Activated naive CD4-positive, alpha-beta T cell treated with anti-CD3 and anti-CD28 coated beads, Interleukin-2, amount 50 U/mL, for 24 hours (primary cell): Measurements from ENCODE around the gene ACAP1.

Experiments
- H3K27ac Mint-ChIP-seq: one replicate; pipeline ENCODE4 v1.8.0; 2021; ENCODE audit warnings: mild to moderate bottlenecking, mixed read lengths
- H3K27me3 Mint-ChIP-seq: one replicate; pipeline ENCODE4 v1.8.0; 2021; ENCODE audit warnings: mixed read lengths
- H3K36me3 Mint-ChIP-seq: one replicate; pipeline ENCODE4 v1.8.0; 2021; ENCODE audit warnings: mixed read lengths
- H3K4me1 Mint-ChIP-seq: one replicate; pipeline ENCODE4 v1.8.0; 2021; ENCODE audit warnings: mixed read lengths
- H3K4me3 Mint-ChIP-seq: one replicate; pipeline ENCODE4 v1.8.0; 2021; ENCODE audit warnings: mild to moderate bottlenecking, mixed read lengths
- H3K9me3 Mint-ChIP-seq: one replicate; pipeline ENCODE4 v1.8.0; 2021; ENCODE audit warnings: mixed read lengths

The ACAP1 gene

DNA sequence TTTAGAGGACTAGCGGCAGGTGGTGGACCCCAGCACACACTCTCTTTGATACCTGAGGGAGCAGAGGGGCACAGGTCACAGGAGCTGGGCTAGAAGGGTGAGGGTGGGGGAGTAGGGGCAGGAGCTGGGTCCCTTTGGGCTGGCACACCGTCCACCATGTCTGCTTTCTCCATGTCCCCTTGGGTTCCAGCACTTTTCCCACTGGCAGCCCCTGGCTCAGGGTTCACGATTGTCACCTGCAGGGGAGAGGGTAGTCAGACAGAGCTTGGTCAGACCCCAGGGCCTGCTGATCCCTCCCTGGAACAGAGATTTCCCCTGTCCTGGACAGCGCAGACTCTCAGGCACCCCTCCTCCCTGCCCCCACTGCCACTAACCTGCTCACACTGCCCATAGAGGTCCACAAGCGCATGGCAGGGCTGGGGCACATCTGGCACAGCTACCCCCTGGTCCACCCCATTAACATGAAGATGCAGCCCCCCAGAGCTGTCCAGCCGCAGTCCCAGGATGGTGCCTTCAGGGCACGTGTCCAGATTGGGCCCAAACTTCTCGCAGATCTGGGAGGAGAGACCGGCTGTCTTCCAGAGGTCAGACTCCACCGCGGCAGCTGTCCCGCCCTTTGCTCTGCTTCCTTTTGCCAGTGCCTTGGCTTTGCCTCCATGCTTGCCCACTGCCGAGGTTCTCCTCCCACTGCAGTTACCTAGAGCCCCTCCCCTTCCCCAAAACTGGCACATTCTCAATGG, 18.0 kb upstream of the ACAP1 start:
- Mint-ChIP-seq H3K4me1 (peaks cover 22% of the 10 kb centered on the region), H3K36me3 (peaks cover 6% of the 10 kb centered on the region), H3K27ac (peak overlapping the region; percentile 46), H3K27me3 (no peaks in the 10 kb centered on the region), H3K9me3 (no peaks in the 10 kb centered on the region), H3K4me3 (no peak overlapping the region)

DNA sequence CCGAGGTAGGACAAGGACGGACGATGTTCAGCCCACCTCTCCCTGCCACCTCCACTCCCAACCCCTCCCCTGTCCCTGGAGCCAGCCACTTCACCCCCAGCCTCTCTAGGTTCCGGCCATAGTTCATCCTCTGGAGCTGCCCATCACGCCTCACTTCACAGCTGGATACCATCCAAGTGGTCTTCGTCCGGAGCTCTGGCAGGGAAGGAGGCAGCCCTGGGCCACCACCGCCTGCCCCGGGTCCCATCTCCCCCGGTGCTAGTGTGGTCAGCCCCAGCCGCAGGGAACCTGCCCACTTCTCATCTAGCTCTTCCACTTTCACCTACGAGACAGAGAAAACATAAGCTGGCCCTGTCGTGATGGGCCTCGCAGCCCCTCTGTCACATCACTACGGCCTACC, 14.9 kb upstream of the ACAP1 start:
- Mint-ChIP-seq H3K4me1 (peaks cover 6% of the 10 kb centered on the region), H3K9me3 (no peaks in the 10 kb centered on the region), H3K27me3 (no peaks in the 10 kb centered on the region), H3K36me3 (peaks cover 5% of the 10 kb centered on the region), H3K27ac (peak overlapping the region; percentile 51), H3K4me3 (no peak overlapping the region)

DNA sequence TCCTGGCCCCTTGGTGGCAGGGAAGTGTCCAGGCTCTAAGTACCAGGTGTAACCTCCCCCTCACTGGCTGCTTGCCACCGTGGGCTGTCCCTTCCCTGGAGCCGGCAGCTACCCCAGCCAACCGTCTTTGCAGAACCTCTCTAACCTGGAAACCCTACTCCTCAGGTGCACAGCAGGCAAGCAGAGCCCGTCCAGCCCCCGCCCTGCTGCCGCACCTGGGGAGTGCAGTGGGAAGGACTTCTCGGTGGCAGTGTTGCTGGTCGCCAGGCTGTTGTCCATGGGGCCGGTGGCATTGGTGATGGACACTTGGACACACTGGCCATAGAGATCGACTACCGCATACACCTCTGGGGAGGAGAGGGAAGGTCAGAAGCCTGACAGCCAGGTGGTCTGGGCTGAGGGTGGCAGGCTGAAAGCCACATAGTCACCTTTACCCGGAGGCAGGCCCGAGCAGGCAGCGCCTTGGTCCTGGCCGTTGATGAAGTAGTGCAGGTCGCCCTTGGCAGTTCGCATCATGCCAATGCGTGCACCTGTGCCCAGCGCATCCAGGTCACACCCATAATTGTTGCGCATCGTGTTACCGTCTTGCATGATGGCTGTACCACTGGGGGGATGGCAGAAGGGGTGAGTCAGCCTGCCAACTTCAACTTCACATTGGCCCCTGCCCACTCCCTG, 13.7 kb upstream of the ACAP1 start:
- H3K9me3 Mint-ChIP-seq: no peaks in the 10 kb centered on the region
- no peak overlapping the region for H3K27ac Mint-ChIP-seq
- no peaks in the 10 kb centered on the region for H3K27me3 Mint-ChIP-seq
- peaks cover 5% of the 10 kb centered on the region for H3K4me1 Mint-ChIP-seq
- peaks cover 5% of the 10 kb centered on the region for H3K36me3 Mint-ChIP-seq
- H3K4me3 Mint-ChIP-seq: no peak overlapping the region

DNA sequence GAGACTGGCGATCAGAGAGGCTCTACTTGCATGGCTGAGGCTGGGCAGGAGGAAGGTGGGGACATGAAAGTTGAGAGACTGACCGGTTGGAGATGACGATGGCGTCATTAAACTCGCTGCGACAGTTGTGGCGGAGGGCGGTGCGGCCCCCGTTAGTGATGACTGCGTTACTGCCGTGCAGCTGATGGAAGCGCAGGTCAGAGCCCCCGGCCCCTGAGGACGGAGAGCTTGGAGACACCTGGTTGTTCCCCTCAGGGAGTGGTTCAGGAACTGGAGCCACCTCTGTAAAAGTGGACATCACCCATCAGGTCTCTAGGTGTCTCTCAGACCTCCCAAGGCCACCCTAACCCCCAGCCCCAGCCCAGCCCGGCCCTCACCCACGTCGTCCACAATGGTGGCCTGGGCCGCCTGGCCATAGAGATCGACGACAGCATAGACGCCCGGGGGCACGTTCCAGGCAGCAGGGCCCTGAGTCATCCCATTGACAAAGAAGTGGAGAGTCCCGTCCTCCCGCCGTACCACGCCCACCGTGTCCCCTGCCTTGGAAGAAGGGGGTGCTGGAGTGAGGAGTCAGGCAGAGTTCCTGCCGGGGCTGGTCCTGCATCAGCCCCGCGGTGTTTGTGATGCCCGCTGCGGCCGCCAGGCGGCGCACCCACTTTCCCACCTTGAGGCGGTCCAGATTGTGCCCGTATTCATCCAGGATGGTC, 12.4 kb upstream of the ACAP1 start:
- H3K27ac Mint-ChIP-seq: no peak overlapping the region
- H3K36me3 Mint-ChIP-seq: peaks cover 5% of the 10 kb centered on the region
- no peak overlapping the region for H3K4me3 Mint-ChIP-seq
- H3K9me3 Mint-ChIP-seq: no peaks in the 10 kb centered on the region
- no peaks in the 10 kb centered on the region for H3K27me3 Mint-ChIP-seq
- peaks cover 17% of the 10 kb centered on the region for H3K4me1 Mint-ChIP-seq

DNA sequence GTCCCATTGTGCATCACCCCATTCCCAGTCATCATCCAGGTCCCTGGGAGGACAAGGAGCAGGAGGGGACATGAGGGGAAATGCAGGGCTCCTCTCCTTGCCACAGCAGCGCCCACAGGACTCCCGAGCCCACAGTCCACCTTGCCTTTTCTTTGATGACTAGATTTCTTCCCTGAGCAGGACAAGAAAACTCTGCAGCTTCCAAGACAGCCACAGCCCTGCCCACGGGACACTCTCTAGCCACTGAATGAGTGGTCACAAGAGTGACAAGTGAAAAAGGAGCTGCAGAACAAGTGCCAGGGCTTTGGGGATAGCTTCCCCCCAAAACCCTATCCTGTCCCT, 11.9 kb upstream of the ACAP1 start:
- Mint-ChIP-seq H3K36me3 (peaks cover 5% of the 10 kb centered on the region), H3K27ac (no peak overlapping the region), H3K9me3 (no peaks in the 10 kb centered on the region), H3K4me3 (no peak overlapping the region), H3K4me1 (peaks cover 17% of the 10 kb centered on the region), H3K27me3 (no peaks in the 10 kb centered on the region)

DNA sequence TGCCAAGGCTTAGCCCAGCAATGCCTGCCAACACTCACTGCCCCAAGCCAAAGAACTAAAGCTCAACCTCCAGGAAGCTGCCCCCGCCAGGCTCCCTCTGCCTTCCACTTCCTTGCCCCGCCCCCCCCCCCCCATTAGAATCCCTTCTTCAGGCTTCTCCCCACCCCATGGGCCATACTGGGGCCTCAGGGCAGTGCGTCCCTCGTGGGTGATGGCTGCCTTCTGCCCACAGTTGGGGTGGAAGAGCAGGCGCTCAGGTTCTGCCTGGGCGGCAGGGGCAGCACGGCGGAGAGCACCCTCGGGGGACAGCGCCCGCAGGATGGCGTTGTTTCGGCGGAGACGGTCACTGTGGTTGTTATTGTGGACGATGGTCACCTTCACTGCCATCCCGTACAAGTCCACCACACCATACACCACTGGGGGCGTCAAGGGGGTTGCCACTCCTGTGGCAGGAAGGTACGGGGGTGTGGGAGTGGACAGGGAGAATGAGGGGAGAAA, 11.2 kb upstream of the ACAP1 start:
- Mint-ChIP-seq H3K36me3 (peaks cover 5% of the 10 kb centered on the region), H3K27me3 (no peaks in the 10 kb centered on the region), H3K4me1 (peaks cover 22% of the 10 kb centered on the region), H3K9me3 (no peaks in the 10 kb centered on the region), H3K27ac (peak overlapping the region; percentile 59), H3K4me3 (no peak overlapping the region)

DNA sequence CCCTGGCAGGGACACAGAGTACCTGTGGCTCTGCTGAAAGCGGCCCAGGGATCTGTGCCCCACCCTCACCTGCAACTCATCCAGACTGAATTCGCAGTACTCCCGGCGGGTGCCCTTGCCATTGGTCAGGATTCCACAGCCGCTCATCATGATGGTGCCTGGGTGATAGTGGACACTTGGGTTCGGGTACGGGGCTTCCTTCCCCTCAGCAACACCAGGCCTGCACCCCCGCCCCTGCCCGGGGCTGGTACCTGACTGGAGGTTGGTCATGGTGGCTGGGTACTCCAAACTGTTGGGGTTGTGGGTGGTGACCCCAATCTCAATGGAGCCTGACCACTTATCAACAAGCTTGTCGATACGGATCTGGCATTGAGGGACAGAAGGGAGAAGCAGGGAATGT, 10.1 kb upstream of the ACAP1 start:
- Mint-ChIP-seq H3K9me3 (no peaks in the 10 kb centered on the region), H3K4me3 (no peak overlapping the region), H3K27me3 (no peaks in the 10 kb centered on the region), H3K27ac (no peak overlapping the region), H3K36me3 (peaks cover 5% of the 10 kb centered on the region), H3K4me1 (peaks cover 29% of the 10 kb centered on the region)

DNA sequence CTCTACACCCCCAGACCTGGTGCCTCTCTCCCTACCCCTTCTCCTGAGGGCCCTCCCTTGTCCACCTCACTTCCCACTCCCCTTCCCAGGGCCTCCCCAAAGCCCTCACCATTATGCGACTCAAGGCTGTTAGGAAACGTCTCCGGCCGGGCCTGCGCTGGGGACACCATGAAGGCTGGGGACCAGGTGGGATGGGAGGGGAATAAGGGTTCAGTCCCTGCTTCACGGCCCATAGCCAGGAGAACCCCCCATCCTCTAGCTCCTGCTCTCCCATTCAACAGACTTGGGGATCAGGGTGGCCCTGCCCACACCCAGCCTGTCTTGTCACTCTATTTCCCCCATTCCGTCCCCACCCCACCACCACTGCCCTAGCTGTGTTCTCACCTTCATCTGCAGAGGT, 9.3 kb upstream of the ACAP1 start:
- no peak overlapping the region for H3K4me3 Mint-ChIP-seq
- no peaks in the 10 kb centered on the region for H3K27me3 Mint-ChIP-seq
- H3K27ac Mint-ChIP-seq: no peak overlapping the region
- no peaks in the 10 kb centered on the region for H3K36me3 Mint-ChIP-seq
- no peaks in the 10 kb centered on the region for H3K9me3 Mint-ChIP-seq
- H3K4me1 Mint-ChIP-seq: peaks cover 29% of the 10 kb centered on the region

DNA sequence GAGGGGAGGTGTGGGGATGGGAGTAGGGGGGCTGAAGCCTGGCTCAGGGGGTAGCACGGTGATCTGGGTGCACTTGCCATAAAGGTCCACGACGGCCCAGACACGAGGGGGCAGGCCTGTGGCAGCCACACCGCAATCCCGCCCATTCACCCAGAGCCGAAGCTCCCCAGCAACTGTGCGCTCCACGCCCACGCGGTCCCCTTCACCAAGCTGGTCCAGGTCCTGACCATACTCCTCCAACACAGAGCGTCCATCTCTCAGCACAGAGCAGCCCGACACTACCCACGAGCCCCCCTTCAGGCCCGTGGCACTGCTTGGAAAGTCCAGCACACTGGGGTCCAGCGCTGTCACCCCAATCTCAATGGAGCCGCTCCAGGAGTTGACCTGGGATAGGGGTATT, 8.8 kb upstream of the ACAP1 start:
- no peaks in the 10 kb centered on the region for H3K27me3 Mint-ChIP-seq
- no peaks in the 10 kb centered on the region for H3K36me3 Mint-ChIP-seq
- H3K4me1 Mint-ChIP-seq: peaks cover 34% of the 10 kb centered on the region
- no peak overlapping the region for H3K27ac Mint-ChIP-seq
- no peak overlapping the region for H3K4me3 Mint-ChIP-seq
- no peaks in the 10 kb centered on the region for H3K9me3 Mint-ChIP-seq

DNA sequence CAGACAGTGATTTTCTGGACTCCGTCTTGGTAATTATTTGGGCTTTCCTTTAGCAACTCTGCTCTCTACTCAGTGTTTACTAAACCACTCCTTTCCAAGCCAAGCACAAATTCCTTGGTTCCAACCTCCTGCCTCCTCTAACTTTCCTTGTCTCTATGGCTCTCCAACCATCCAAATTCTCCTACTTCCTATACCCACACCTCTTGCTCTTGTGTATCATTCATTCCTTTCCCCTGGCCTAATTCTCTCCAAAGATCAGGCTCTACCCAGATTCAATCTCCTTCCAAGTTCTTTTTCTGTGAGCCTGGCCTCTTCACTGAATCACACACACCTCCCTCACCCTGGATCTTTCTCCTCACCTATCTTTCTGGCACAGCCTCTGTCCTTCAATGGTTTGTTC, 8.3 kb upstream of the ACAP1 start:
- Mint-ChIP-seq H3K27me3 (no peaks in the 10 kb centered on the region), H3K9me3 (no peaks in the 10 kb centered on the region), H3K4me1 (peaks cover 38% of the 10 kb centered on the region), H3K36me3 (no peaks in the 10 kb centered on the region), H3K27ac (peak overlapping the region; percentile 44), H3K4me3 (peak overlapping the region; percentile 89)

DNA sequence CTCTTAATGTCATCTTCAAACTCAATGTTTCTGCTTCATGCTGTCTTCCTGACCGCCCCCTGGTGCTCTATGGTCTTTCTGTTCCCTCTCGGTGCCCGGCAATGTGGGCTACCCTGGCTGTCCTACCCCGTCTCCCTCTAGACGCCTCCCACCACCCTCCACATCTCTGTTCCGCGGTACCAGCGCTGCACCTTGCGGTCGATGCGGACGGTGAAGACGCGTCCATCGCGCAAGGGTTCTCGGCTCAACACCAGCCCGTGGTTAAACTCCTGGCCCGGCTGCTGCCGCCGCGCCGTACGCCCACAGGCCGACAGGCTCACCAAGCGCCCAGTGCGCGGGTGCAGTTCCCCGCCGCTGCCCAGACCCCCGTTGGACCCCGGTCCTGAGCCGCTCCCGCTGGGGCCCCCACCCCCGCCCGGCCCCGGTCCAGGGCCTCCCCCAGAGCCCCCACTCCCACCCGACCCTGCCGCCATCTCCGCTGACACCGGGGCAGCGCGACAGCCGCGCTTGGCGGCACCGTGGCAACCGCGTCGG, 7.4 kb upstream of the ACAP1 start, which contains the start of gene NEURL4:
Gene NEURL4, minus strand, starts transcription at position 496 of the 534 bp plus-strand sequence. Its CDS starts 23 bp downstream, at position 473.
- Mint-ChIP-seq H3K4me3 (peak within 1 kb of the TSS; percentile 90), H3K27ac (peak within 1 kb of the TSS; percentile 99), H3K9me3 (no peaks in the 10 kb centered on the region), H3K4me1 (peaks cover 45% of the 10 kb centered on the region), H3K36me3 (no peaks in the 10 kb centered on the region), H3K27me3 (no peaks in the 10 kb centered on the region)

DNA sequence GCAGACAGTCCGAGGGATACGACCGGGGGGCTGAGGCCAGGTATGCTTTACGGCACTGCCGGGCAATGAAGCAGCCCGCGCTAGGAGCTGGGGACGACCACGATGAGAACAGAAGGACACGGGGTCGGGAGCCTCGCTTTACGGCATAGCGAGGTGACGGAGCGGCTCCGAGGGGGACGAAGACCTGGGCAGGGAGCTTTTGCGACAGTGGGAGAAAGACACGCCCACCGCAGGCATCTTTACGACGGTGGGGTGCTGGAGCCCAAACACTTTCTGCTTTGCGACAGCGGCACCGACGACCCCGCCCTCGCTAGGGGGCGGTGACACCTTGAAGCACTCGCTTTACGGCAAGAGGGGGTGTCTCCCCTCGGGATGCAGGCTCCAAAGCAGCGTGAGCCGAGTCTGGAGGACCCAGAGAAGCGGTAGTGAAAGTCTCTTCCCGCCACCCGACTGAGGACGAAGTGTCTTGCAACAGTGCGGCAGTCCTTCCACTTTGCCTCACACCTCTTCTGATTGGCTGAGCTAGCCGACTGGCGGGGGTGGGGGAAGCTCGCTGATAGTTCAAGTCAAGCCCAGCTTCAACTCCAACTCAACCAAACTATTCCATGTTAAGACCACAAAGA, 6.8 kb upstream of the ACAP1 start:
- Mint-ChIP-seq H3K27ac (peak overlapping the region; percentile 99), H3K9me3 (no peaks in the 10 kb centered on the region), H3K36me3 (no peaks in the 10 kb centered on the region), H3K27me3 (no peaks in the 10 kb centered on the region), H3K4me3 (peak overlapping the region; percentile 90), H3K4me1 (peaks cover 43% of the 10 kb centered on the region)

DNA sequence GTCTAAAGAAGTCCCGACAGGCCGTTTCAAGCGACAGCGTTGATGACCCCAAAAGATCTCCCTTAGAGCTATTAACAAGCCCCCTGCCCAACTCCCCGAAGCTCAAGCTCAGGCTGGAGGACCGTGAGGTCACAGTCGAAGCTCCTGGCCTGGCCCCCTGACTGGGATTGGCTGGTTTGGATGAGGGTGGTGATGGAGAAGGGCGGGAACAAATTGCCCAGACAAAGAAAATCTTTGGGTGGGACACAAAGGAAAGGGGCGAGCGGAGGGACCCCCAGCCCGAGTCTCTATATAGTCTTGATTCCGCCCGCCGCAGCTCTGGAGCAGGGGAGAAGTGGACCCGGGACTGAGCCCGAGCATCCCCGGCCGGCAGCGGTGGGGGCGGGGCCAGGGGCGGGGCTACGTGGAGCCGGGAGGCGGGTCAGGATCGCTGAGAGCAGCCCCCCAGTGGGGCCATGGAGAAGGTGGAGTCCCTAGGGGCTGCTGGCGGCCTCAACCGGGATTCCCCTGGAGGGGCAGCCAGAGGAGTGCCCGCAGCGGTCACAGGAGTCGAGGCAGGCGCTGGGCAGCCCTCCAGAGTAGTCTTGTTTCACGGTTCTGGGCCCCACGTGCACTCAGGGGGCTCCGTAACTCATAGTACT, 6.2 kb upstream of the ACAP1 start:
- Mint-ChIP-seq H3K4me1 (peaks cover 49% of the 10 kb centered on the region), H3K27me3 (no peaks in the 10 kb centered on the region)

DNA sequence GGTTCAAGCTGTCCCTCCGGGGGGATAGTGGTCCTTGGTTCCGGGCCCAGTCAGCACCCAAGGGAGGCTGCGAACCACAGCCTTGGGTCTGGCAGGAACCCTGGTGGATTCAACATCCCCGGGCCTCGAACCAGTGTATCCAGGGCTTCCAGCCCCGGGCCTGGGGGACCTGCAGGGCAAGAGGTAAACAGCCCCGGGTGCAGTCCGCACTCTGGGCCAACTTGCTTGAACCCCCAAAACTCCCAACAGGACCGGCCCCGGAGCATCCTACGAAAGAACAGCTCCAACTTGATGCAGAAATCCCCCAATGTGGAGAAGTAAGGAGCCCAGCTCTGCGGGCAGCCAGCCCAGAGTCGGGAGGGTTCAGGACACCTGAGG, 5.7 kb upstream of the ACAP1 start:
- no peaks in the 10 kb centered on the region for H3K36me3 Mint-ChIP-seq
- H3K27me3 Mint-ChIP-seq: no peaks in the 10 kb centered on the region
- H3K27ac Mint-ChIP-seq: no peak overlapping the region
- no peaks in the 10 kb centered on the region for H3K9me3 Mint-ChIP-seq
- peaks cover 54% of the 10 kb centered on the region for H3K4me1 Mint-ChIP-seq
- H3K4me3 Mint-ChIP-seq: peak overlapping the region; percentile 90

More for the DNA sequence above, 6.2 kb upstream of the ACAP1 start:
- Mint-ChIP-seq H3K36me3 (no peaks in the 10 kb centered on the region), H3K4me3 (peak overlapping the region; percentile 90), H3K27ac (peak overlapping the region; percentile 99), H3K9me3 (no peaks in the 10 kb centered on the region)

DNA sequence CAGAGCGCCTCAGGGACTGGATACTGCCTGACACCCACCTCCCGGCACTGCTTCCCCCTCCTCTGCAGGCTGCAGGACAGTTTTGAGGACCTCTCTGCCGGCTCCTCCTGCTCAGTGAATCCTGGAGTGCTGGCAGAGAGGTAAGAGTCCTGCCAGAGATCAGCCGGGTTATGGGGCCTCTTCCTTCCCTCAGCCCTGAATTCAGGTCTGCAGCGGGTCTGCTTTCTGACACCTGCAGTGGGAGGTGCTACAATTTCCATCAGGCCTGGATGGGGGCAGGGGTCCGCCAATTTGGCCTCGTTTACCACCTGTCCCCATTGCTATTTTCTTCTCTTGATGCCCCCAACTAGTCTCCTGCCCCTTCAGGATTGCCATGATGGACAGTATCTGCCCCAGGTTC, 4.2 kb upstream of the ACAP1 start:
- no peaks in the 10 kb centered on the region for H3K27me3 Mint-ChIP-seq
- no peaks in the 10 kb centered on the region for H3K9me3 Mint-ChIP-seq
- peaks cover 64% of the 10 kb centered on the region for H3K4me1 Mint-ChIP-seq
- H3K27ac Mint-ChIP-seq: peak overlapping the region; percentile 68
- H3K36me3 Mint-ChIP-seq: no peaks in the 10 kb centered on the region
- peak overlapping the region; percentile 63 for H3K4me3 Mint-ChIP-seq
